ENCODE data around the gene TNK1. TPM values are rescaled to one million over a fixed set of nuclear protein-coding genes. Genes with fewer than 3 reads are reported as not detected.

The TNK1 gene
- total and polyA plus RNA-seq, 2 of the 8 experiments (the other 6 are each of a cell fraction or from before 2014, with no cell fraction given) = 7.6 to 9.5 TPM

DNA sequence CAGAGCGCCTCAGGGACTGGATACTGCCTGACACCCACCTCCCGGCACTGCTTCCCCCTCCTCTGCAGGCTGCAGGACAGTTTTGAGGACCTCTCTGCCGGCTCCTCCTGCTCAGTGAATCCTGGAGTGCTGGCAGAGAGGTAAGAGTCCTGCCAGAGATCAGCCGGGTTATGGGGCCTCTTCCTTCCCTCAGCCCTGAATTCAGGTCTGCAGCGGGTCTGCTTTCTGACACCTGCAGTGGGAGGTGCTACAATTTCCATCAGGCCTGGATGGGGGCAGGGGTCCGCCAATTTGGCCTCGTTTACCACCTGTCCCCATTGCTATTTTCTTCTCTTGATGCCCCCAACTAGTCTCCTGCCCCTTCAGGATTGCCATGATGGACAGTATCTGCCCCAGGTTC, 48.8 kb upstream of the TNK1 start:
- H3K4me1 ChIP-seq (replicated peaks in 1 of 4; ENCODE audit: control insufficient read depth in 3 of 4, insufficient read depth in 4 of 4, low read length in 3 of 4) = peaks cover 3 to 27% (median 16%) of the 10 kb centered on the region in 4 experiments
- ChIA-PET CTCF (ENCODE audit: partially characterized antibody) (interaction anchor here (0.8 to 9.3 kb wide), 3 partner anchors 13 to 200 kb away, joined by 3 to 167 read pairs (median 82); no protein-coding TSS in a partner anchor), POLR2A (ENCODE audit: partially characterized antibody) (interaction anchor here (1.2 to 13.4 kb wide), 4 partner anchors 15 to 257 kb away, joined by 3 to 223 read pairs (median 4); partner anchors contain the start of gene GPS2)
- H3K9me3 ChIP-seq (ENCODE audit: insufficient read depth in 2 of 2, low read depth in 1 of 2, low read length in 1 of 2) = no peaks in the 10 kb centered on the region
- H2BK20ac ChIP-seq (ENCODE audit: low read length) = no peak overlapping the region
- no peak overlapping the region for H2AK5ac ChIP-seq (ENCODE audit: low read depth, low read length)
- no peak for DNase-seq (ENCODE audit: low read depth in 1 of 2, low spot score in 2 of 2)
- no peak overlapping the region for H3K18ac ChIP-seq (ENCODE audit: extremely low read depth, low read length)
- no peak overlapping the region for H4K8ac ChIP-seq (ENCODE audit: extremely low read depth, insufficient read depth, low read length)
- H3K79me2 ChIP-seq (ENCODE audit: control insufficient read depth in 1 of 2, insufficient read depth in 2 of 2, low read length in 2 of 2) = peaks cover 0 to 12% of the 10 kb centered on the region in 2 experiments; a peak in 2 of 4 replicates
- no peak overlapping the region for H2AFZ ChIP-seq (ENCODE audit: low read length)
- H3K9ac ChIP-seq (replicated peaks in 1 of 4; ENCODE audit: extremely low read depth in 1 of 4, low read depth in 3 of 4, low read length in 3 of 4) = peak overlapping the region in 1 of 4 experiments; percentile 36; a peak in 2 of 7 replicates
- no peak overlapping the region for H3K23ac ChIP-seq (ENCODE audit: insufficient read length)
- no peaks in the 10 kb centered on the region for H3K36me3 ChIP-seq (ENCODE audit: control insufficient read depth in 2 of 4, insufficient read depth in 4 of 4, low read length in 3 of 4)
- WGBS, 2 experiments (ENCODE audit: extremely low coverage in 1 of 2, insufficient coverage in 1 of 2, insufficient read length in 1 of 2, insufficient replicate concordance in 2 of 2, low coverage in 1 of 2, low lambda C conversion rate in 2 of 2, missing lambda C conversion rate in 1 of 2) = 73% methylated on average over 7 of the region's 7 CpGs; no CpG with 5 or more reads in 1 of the 2 experiments
- no peak overlapping the region for H3K56ac ChIP-seq (replicated peaks; ENCODE audit: insufficient read length, low read depth, low read length)
- H2BK15ac ChIP-seq (ENCODE audit: low read length) = no peak overlapping the region
- peaks cover 8% of the 10 kb centered on the region for H3K23me2 ChIP-seq (ENCODE audit: low read depth, low read length)
- no peak overlapping the region; the same call in 1 of the 2 replicates for H2BK5ac ChIP-seq (ENCODE audit: low read depth, low read length)
- no peaks in the 10 kb centered on the region for H3K27me3 ChIP-seq (replicated peaks in 1 of 4; ENCODE audit: control insufficient read depth in 3 of 4, extremely low read depth in 1 of 4, insufficient read depth in 3 of 4, low read length in 3 of 4)
- FAIRE-seq = no peak
- no peak overlapping the region for H3K27ac ChIP-seq (ENCODE audit: low read depth, low read length)
- H3K4ac ChIP-seq (replicated peaks; ENCODE audit: insufficient read length, low read depth, low read length) = no peak overlapping the region
- H3K79me1 ChIP-seq (ENCODE audit: low read depth, low read length) = no peaks in the 10 kb centered on the region; the same call in 1 of the 2 replicates
- no peak overlapping the region for H4K5ac ChIP-seq (ENCODE audit: insufficient read length, low read depth, low read length)
- H3K14ac ChIP-seq (ENCODE audit: insufficient read length) = no peak overlapping the region
- H4K20me1 ChIP-seq (replicated peaks in 1 of 2; ENCODE audit: control insufficient read depth in 1 of 2, insufficient read depth in 2 of 2, low read length in 2 of 2) = no peaks in the 10 kb centered on the region
- no peak overlapping the region for H3K4me3 ChIP-seq (ENCODE audit: extremely low read depth in 1 of 4, insufficient read depth in 2 of 4, low read depth in 3 of 4, low read length in 4 of 4)
- peak overlapping the region; percentile 57 for H4K91ac ChIP-seq (replicated peaks; ENCODE audit: insufficient read length, low read length)
- no peak overlapping the region for H3K4me2 ChIP-seq (ENCODE audit: insufficient read depth in 1 of 2, low read depth in 2 of 2, low read length in 2 of 2)
- peak overlapping the region; percentile 71; the same call in 1 of the 2 replicates for H2BK12ac ChIP-seq (ENCODE audit: low read depth, low read length)
- no peak overlapping the region for H2BK120ac ChIP-seq (replicated peaks; ENCODE audit: low read depth, low read length)
